ENCODE measurements around the gene BCAM.

- TF ChIP-seq TAF1 (IDR thresholded peaks at IDR 0.05; ENCODE audit: low read depth) (no peak), MAX (IDR thresholded peaks at IDR 0.05) (no peak), CEBPB (IDR thresholded peaks at IDR 0.05) (no peak), EP300 (IDR thresholded peaks at IDR 0.05; ENCODE audit: borderline replicate concordance) (no peak), EGR1 (IDR thresholded peaks at IDR 0.05) (no peak), CREB1 (IDR thresholded peaks at IDR 0.05; ENCODE audit: low read depth) (no peak), REST (IDR thresholded peaks at IDR 0.05; ENCODE audit: low read depth) (no peak), RAD21 (IDR thresholded peaks at IDR 0.05; ENCODE audit: low read depth) (no peak), NFIC (IDR thresholded peaks at IDR 0.05) (no peak), TCF12 (IDR thresholded peaks at IDR 0.05; ENCODE audit: low read depth) (no peak), USF1 (IDR thresholded peaks at IDR 0.05) (no peak), YY1 (IDR thresholded peaks at IDR 0.05; ENCODE audit: low read depth) (no peak), ZBTB7A (IDR thresholded peaks at IDR 0.05; ENCODE audit: low read depth) (no peak; the same call in 1 of the 2 replicates), FOXM1 (IDR thresholded peaks at IDR 0.05; ENCODE audit: borderline replicate concordance, low read depth) (no peak)
These were observed 33.1 kb upstream of the BCAM start for GRCh38 chr19:44775676-44776240.

All from Ishikawa (cell line).